ENCODE data around the gene NACC1.

- TF ChIP-seq CTCF (IDR thresholded peaks at IDR 0.05) (no peak), EP300 (IDR thresholded peaks at IDR 0.05) (no peak)
These were observed 46.5 kb downstream of the NACC1 start for GRCh38 chr19:13164343-13165161.

Data from ovary (tissue), 3 donors.